Activated B cell treated with CpG ODN at 0.5 μM for 24 hours (primary cell): ENCODE results near the gene FAM153A. TPM values are rescaled to one million over a fixed set of nuclear protein-coding genes. Genes with fewer than 3 reads are reported as not detected.

Experiments
- total RNA-seq: library from RNA; stranded (reverse); gene quantifications from 2 replicates; pipeline ENCODE4 v1.2.3, GENCODE V29; 2022

FAM153A gene
- total RNA-seq, 1 donor from 2014 or later, result 0.64 TPM

Other genes starting within 250 kb of the FAM153A start
- gene FAM193B, start 228.3 kb downstream of the FAM153A start, total RNA-seq, result 108 and 121 TPM in 2 replicates
- 78.4 and 82.2 TPM in 2 replicates for gene TMED9, start 190.7 kb downstream of the FAM153A start, total RNA-seq
- gene B4GALT7, start 182.8 kb downstream of the FAM153A start, total RNA-seq, result 36.3 and 42.3 TPM in 2 replicates
- not detected in 2 replicates for gene PROP1, start 213.3 kb upstream of the FAM153A start, total RNA-seq